Islet of Langerhans (tissue), 1 donor: ENCODE data around the gene UBE3D.
"Not testable (repeated sequence)": the region's sequence is repeated elsewhere in the genome, so short reads cannot be mapped to it uniquely, and the experiment has no call there.

Experiments used
- FAIRE-seq: peaks from one replicate; lab custom pipeline; 2011; peaks lifted over from hg19 to GRCh38; lab: Jason Lieb, UNC

Gene UBE3D

DNA sequence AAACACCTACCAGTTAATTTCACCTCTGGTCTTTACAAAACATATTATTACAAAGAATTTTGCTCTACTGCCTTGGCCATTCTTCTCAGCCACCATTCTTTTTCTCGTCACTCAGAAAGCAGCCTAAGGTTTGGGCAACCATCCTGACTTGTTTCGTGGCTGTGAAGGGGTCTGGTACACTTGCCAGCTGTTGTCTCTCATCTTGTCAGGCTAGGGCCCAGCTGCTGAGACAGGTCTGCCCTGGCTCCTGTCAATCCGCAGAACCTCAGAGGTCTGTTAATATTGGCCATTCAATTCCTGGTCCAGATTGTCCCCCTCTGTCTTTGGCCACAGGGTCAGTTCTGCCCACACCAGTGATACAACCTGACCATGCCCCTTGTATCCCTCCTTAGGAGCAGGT lies 197.7 kb downstream of the UBE3D start:
- no peak for FAIRE-seq

DNA sequence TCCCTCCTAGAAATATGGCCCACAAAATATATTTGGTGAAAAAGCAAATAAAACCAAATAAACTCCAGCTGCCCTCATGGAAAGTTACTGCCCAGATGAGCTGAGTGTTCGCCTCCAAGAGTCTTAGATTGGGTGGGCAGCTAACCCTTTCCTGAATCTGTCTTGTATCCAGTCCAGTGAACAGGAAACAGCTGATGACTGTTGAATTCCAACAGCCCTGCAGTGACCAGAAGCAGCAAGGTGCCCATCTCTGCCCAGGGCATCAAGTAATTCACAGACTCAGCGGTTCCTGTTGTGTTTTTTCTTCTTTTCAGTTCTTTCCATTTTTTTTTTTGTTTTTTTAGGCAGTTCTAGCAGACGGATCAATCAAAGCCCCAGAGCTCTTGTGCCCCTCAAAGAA lies 199.2 kb downstream of the UBE3D start:
- no peak for FAIRE-seq

DNA sequence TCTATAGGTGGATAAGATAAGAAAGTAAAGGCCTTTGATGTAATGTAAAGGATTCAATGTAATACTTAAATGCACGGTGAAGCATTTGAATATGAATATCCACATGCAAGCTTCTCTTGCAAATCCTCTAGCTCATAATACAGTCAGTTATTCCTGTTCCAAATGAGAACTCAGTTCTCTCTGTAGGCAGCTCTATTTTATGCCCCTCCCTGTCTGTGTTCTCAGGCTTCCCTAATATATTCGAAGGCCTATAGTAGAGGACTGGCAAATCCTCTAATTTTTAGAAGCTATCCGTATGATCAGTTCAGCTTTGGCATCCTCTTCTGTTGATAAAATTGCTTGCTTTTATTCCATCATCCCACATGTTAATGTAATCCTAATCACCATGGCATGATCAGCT lies 200.2 kb downstream of the UBE3D start:
- no peak for FAIRE-seq

DNA sequence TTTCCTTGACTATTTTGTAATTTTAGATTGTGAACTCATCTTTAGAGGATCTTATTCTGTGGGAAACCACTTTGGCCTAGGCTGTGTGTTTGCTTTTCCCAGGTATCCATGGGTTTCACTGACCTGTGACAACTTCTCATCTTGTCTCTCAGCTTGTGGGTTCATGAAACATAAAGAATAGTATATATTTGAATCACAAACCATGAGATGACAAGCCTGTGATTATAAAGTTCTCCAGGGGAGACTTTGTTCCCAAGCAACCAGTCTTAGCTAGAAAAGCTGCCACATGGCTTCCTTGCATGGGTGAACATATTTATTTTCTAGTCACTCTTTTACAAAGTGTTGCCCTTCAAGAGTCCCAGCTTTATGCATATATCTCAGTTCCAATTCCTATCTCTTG lies 201.9 kb downstream of the UBE3D start:
- FAIRE-seq = no peak

DNA sequence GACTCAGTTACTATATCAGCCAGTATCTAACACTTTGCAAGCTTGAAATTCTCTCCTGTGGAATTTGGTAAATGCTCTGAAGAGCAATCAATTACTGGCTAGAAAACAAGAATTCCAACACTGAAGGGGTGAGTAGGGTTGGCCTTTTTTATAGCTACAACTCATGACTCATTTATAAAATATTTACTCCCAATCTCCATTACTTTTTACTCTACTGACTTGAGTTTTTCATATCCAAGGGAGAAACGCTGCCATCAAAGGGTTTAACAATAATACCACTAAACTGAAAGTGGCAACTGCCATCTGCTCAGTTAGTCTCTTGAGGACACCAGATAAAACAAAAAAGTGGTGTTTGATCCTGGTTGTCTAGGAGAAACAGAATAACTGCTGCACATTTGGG lies 203.1 kb downstream of the UBE3D start:
- FAIRE-seq = no peak

DNA sequence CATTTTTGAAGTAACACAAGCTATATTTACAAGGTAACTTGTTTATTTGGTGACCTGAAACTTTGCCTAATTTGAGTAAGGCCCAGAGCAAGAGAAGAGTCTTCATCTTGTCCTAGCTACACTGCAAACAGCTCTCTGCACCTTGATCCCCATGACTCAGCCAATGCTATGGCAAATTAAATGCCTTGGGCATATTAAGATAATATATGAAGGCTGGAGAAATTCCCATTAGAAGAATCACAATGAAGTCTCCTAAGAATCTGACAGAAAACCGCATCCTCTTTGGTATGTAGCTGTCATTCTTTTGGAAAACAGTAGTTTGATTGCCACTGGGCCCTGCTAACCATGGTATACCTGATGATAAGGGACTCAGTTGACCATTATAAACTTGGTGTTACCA lies 204.5 kb downstream of the UBE3D start:
- no peak for FAIRE-seq

DNA sequence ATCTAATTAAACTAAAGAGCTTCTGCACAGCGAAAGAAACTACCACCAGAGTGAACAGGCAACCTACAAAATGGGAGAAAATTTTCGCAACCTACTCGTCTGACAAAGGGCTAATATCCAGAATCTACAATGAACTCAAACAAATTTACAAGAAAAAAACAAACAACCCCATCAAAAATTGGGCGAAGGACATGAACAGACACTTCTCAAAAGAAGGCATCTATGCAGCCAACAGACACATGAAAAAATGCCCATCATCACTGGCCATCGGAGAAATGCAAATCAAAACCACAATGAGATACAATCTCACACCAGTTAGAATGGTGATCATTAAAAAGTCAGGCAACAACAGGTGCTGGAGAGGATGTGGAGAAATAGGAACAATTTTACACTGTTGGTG lies 209.6 kb downstream of the UBE3D start:
- not testable (repeated sequence) for FAIRE-seq

DNA sequence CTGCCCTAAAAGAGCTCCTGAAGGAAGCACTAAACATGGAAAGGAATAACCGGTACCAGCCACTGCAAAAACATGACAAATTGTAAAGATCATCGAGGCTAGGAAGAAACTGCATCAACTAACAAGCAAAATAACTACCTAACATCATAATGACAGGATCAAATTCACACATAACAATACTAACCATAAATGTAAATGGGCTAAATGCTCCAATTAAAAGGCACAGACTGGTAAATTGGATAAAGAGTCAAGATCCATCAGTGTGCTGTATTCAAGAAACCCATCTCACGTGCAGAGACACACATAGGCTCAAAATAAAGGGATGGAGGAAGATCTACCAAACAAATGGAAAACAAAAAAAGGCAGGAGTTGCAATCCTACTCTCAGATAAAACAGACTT lies 212.7 kb downstream of the UBE3D start:
- not testable (repeated sequence) for FAIRE-seq

DNA sequence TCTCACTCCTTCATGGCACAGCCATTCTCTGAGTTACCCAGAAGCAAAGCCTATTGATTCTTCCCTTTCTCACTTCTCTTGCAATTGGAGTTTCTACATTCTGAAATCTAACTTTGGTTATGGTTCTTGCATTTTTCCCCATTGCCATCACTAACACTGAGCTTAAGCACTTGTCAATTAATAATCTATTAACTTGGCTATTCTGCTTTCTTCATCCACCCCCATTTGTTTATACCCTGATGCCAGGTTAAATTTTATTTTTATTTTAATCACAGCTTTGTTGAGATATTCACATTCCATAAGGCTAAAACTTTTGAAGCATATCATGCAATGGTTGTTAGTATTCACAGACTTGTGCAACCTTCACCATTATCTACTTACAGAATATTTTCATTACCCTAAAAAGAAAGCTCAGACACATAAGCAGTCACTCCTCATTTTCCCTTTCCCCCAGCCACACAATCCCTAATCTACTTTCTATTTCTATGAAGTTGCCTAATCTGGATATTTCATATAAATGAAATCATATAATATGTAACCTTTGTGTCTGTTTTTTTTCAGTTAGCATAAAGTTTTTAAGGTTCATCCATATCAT lies 222.3 kb downstream of the UBE3D start:
- no peak for FAIRE-seq

DNA sequence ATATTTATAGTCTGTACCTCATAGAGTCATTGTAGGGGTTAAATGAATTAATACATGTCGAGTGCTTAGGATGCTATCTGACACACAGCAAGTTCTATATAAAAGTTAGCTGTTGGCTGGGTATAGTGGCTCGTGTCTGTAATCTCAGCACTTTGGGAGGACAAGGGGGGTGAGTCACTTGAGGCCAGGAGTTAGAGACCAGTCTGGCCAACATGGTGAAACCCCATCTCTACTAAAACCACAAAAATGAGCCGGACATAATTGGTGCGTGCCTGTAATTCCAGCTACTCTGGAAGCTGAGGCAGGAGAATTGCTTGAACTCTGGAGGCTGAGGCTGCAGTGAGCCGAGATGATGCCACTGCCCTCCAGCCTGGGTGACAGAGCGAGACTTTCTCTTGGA lies 222.9 kb downstream of the UBE3D start:
- FAIRE-seq = no peak
